NCI-H82 treated with DMSO at 0.1 percent for 48 hours (cell line): ENCODE measurements around the gene TBX10.
"Not testable (repeated sequence)": the region's sequence is repeated elsewhere in the genome, so short reads cannot be mapped to it uniquely, and the experiment has no call there.

ENCODE experiments used
- DNase-seq: peaks from one replicate; lab custom pipeline; 2025; ENCODE audit not compliant: unreplicated experiment; lab: John Stamatoyannopoulos, UW

Gene TBX10

GRCh38 chr11:67632175-67632981 lies 7.2 kb downstream of the TBX10 start:
- DNase-seq: no peak

GRCh38 chr11:67631853-67632174 lies 7.7 kb downstream of the TBX10 start:
- no peak for DNase-seq

- no peak for DNase-seq
Measured at GRCh38 chr11:67631411-67631810, 8.2 kb downstream of the TBX10 start.

- DNase-seq: no peak
Measured at GRCh38 chr11:67630943-67631331, 8.6 kb downstream of the TBX10 start.

GRCh38 chr11:67630228-67630942 lies 9.2 kb downstream of the TBX10 start:
- peak; percentile 91 for DNase-seq

GRCh38 chr11:67629386-67630227 lies 10.0 kb downstream of the TBX10 start, which contains the start of gene NUDT8:
Gene NUDT8 (minus strand): TSS chr11:67629937. CDS start chr11:67629911, 26 bp downstream.
- DNase-seq: no peak

- no peak for DNase-seq
Measured at GRCh38 chr11:67628710-67629385, 10.7 kb downstream of the TBX10 start.

- no peak for DNase-seq
Measured at GRCh38 chr11:67627812-67628624, 11.5 kb downstream of the TBX10 start.

GRCh38 chr11:67627441-67627811 lies 12.1 kb downstream of the TBX10 start:
- DNase-seq: no peak

- no peak for DNase-seq
Measured at GRCh38 chr11:67626970-67627369, 12.6 kb downstream of the TBX10 start.

GRCh38 chr11:67626131-67626833 lies 13.3 kb downstream of the TBX10 start:
- DNase-seq: not testable (repeated sequence)

GRCh38 chr11:67623795-67624194 lies 15.8 kb downstream of the TBX10 start:
- not testable (repeated sequence) for DNase-seq

- not testable (repeated sequence) for DNase-seq
Measured at GRCh38 chr11:67622905-67623304, 16.7 kb downstream of the TBX10 start.

GRCh38 chr11:67621928-67622327 lies 17.6 kb downstream of the TBX10 start:
- DNase-seq: not testable (repeated sequence)

GRCh38 chr11:67620621-67621020 lies 18.9 kb downstream of the TBX10 start:
- DNase-seq: not testable (repeated sequence)

- DNase-seq: not testable (repeated sequence)
Measured at GRCh38 chr11:67619683-67620618, 19.6 kb downstream of the TBX10 start.

- not testable (repeated sequence) for DNase-seq
Measured at GRCh38 chr11:67618901-67619659, 20.5 kb downstream of the TBX10 start.
